ENCODE measurements around the gene FOXP1.

FOXP1 gene

GRCh38 chr3:71277341-71277740, 306.2 kb downstream of the FOXP1 start:
- H3K36me3 Mint-ChIP-seq (ENCODE audit: low read depth): peaks cover 39% of the 10 kb centered on the region
- H3K4me1 Mint-ChIP-seq (ENCODE audit: low read depth): peaks cover 54% of the 10 kb centered on the region
- H3K27ac Mint-ChIP-seq: peak overlapping the region; percentile 54
- H3K4me3 Mint-ChIP-seq: no peak overlapping the region
- no peaks in the 10 kb centered on the region for H3K27me3 Mint-ChIP-seq
- H3K9me3 Mint-ChIP-seq: no peaks in the 10 kb centered on the region

GRCh38 chr3:71276531-71276930, 307.0 kb downstream of the FOXP1 start:
- no peak overlapping the region for H3K4me3 Mint-ChIP-seq
- peaks cover 60% of the 10 kb centered on the region for H3K4me1 Mint-ChIP-seq (ENCODE audit: low read depth)
- no peaks in the 10 kb centered on the region for H3K9me3 Mint-ChIP-seq
- no peaks in the 10 kb centered on the region for H3K27me3 Mint-ChIP-seq
- peaks cover 38% of the 10 kb centered on the region for H3K36me3 Mint-ChIP-seq (ENCODE audit: low read depth)
- H3K27ac Mint-ChIP-seq: peak overlapping the region; percentile 26

- peaks cover 82% of the 10 kb centered on the region for H3K4me1 Mint-ChIP-seq (ENCODE audit: low read depth)
- H3K4me3 Mint-ChIP-seq: no peak overlapping the region
- H3K27me3 Mint-ChIP-seq: no peaks in the 10 kb centered on the region
- peak overlapping the region; percentile 24 for H3K27ac Mint-ChIP-seq
- H3K36me3 Mint-ChIP-seq (ENCODE audit: low read depth): peaks cover 44% of the 10 kb centered on the region
- H3K9me3 Mint-ChIP-seq: no peaks in the 10 kb centered on the region
These were observed 310.1 kb downstream of the FOXP1 start for GRCh38 chr3:71273453-71273852.

- H3K36me3 Mint-ChIP-seq (ENCODE audit: low read depth): peaks cover 51% of the 10 kb centered on the region
- H3K27me3 Mint-ChIP-seq: no peaks in the 10 kb centered on the region
- H3K4me3 Mint-ChIP-seq: peak overlapping the region; percentile 10
- H3K9me3 Mint-ChIP-seq: no peaks in the 10 kb centered on the region
- peaks cover 83% of the 10 kb centered on the region for H3K4me1 Mint-ChIP-seq (ENCODE audit: low read depth)
- H3K27ac Mint-ChIP-seq: peak overlapping the region; percentile 86
These were observed 311.9 kb downstream of the FOXP1 start for GRCh38 chr3:71271596-71271995.

GRCh38 chr3:71269906-71270305, 313.6 kb downstream of the FOXP1 start:
- Mint-ChIP-seq H3K4me1 (ENCODE audit: low read depth) (peaks cover 81% of the 10 kb centered on the region), H3K27me3 (no peaks in the 10 kb centered on the region), H3K36me3 (ENCODE audit: low read depth) (peaks cover 50% of the 10 kb centered on the region), H3K27ac (peak overlapping the region; percentile 86), H3K4me3 (peak overlapping the region; percentile 57), H3K9me3 (no peaks in the 10 kb centered on the region)

- no peaks in the 10 kb centered on the region for H3K27me3 Mint-ChIP-seq
- H3K4me1 Mint-ChIP-seq (ENCODE audit: low read depth): peaks cover 87% of the 10 kb centered on the region
- H3K4me3 Mint-ChIP-seq: no peak overlapping the region
- peaks cover 53% of the 10 kb centered on the region for H3K36me3 Mint-ChIP-seq (ENCODE audit: low read depth)
- peak overlapping the region; percentile 77 for H3K27ac Mint-ChIP-seq
- no peaks in the 10 kb centered on the region for H3K9me3 Mint-ChIP-seq
These were observed 315.0 kb downstream of the FOXP1 start for GRCh38 chr3:71268462-71268999.

- H3K4me1 Mint-ChIP-seq (ENCODE audit: low read depth): peaks cover 87% of the 10 kb centered on the region
- no peaks in the 10 kb centered on the region for H3K9me3 Mint-ChIP-seq
- H3K4me3 Mint-ChIP-seq: no peak overlapping the region
- peak overlapping the region; percentile 50 for H3K27ac Mint-ChIP-seq
- no peaks in the 10 kb centered on the region for H3K27me3 Mint-ChIP-seq
- H3K36me3 Mint-ChIP-seq (ENCODE audit: low read depth): peaks cover 55% of the 10 kb centered on the region
These were observed 316.7 kb downstream of the FOXP1 start for GRCh38 chr3:71266875-71267274.

GRCh38 chr3:71265365-71265915, 318.1 kb downstream of the FOXP1 start:
- no peaks in the 10 kb centered on the region for H3K27me3 Mint-ChIP-seq
- peak overlapping the region; percentile 4 for H3K4me3 Mint-ChIP-seq
- H3K27ac Mint-ChIP-seq: peak overlapping the region; percentile 86
- peaks cover 82% of the 10 kb centered on the region for H3K4me1 Mint-ChIP-seq (ENCODE audit: low read depth)
- peaks cover 54% of the 10 kb centered on the region for H3K36me3 Mint-ChIP-seq (ENCODE audit: low read depth)
- H3K9me3 Mint-ChIP-seq: no peaks in the 10 kb centered on the region

- Mint-ChIP-seq H3K4me3 (no peak overlapping the region), H3K4me1 (ENCODE audit: low read depth) (peaks cover 81% of the 10 kb centered on the region), H3K27me3 (no peaks in the 10 kb centered on the region), H3K36me3 (ENCODE audit: low read depth) (peaks cover 50% of the 10 kb centered on the region), H3K27ac (peak overlapping the region; percentile 86), H3K9me3 (no peaks in the 10 kb centered on the region)
These were observed 318.7 kb downstream of the FOXP1 start for GRCh38 chr3:71264840-71265239.

GRCh38 chr3:71262364-71263265, 320.9 kb downstream of the FOXP1 start:
- Mint-ChIP-seq H3K9me3 (no peaks in the 10 kb centered on the region), H3K27me3 (no peaks in the 10 kb centered on the region), H3K36me3 (ENCODE audit: low read depth) (peaks cover 54% of the 10 kb centered on the region), H3K4me1 (ENCODE audit: low read depth) (peaks cover 85% of the 10 kb centered on the region), H3K27ac (peak overlapping the region; percentile 91), H3K4me3 (peak overlapping the region; percentile 70)

- no peak overlapping the region for H3K27ac Mint-ChIP-seq
- peaks cover 45% of the 10 kb centered on the region for H3K36me3 Mint-ChIP-seq (ENCODE audit: low read depth)
- H3K27me3 Mint-ChIP-seq: no peaks in the 10 kb centered on the region
- no peaks in the 10 kb centered on the region for H3K9me3 Mint-ChIP-seq
- peaks cover 89% of the 10 kb centered on the region for H3K4me1 Mint-ChIP-seq (ENCODE audit: low read depth)
- no peak overlapping the region for H3K4me3 Mint-ChIP-seq
These were observed 322.7 kb downstream of the FOXP1 start for GRCh38 chr3:71260782-71261181.

GRCh38 chr3:71258526-71258925, 325.0 kb downstream of the FOXP1 start:
- peaks cover 30% of the 10 kb centered on the region for H3K36me3 Mint-ChIP-seq (ENCODE audit: low read depth)
- H3K4me1 Mint-ChIP-seq (ENCODE audit: low read depth): peaks cover 90% of the 10 kb centered on the region
- H3K27me3 Mint-ChIP-seq: no peaks in the 10 kb centered on the region
- no peaks in the 10 kb centered on the region for H3K9me3 Mint-ChIP-seq
- peak overlapping the region; percentile 84 for H3K27ac Mint-ChIP-seq
- no peak overlapping the region for H3K4me3 Mint-ChIP-seq

GRCh38 chr3:71258116-71258515, 325.4 kb downstream of the FOXP1 start:
- Mint-ChIP-seq H3K36me3 (ENCODE audit: low read depth) (peaks cover 29% of the 10 kb centered on the region), H3K27me3 (no peaks in the 10 kb centered on the region), H3K27ac (peak overlapping the region; percentile 84), H3K9me3 (no peaks in the 10 kb centered on the region), H3K4me3 (no peak overlapping the region), H3K4me1 (ENCODE audit: low read depth) (peaks cover 90% of the 10 kb centered on the region)

- Mint-ChIP-seq H3K9me3 (no peaks in the 10 kb centered on the region), H3K27ac (peak overlapping the region; percentile 63), H3K4me3 (no peak overlapping the region), H3K36me3 (ENCODE audit: low read depth) (peaks cover 37% of the 10 kb centered on the region), H3K4me1 (ENCODE audit: low read depth) (peaks cover 93% of the 10 kb centered on the region), H3K27me3 (no peaks in the 10 kb centered on the region)
These were observed 328.0 kb downstream of the FOXP1 start for GRCh38 chr3:71255498-71255897.

GRCh38 chr3:71254281-71255057, 329.1 kb downstream of the FOXP1 start:
- Mint-ChIP-seq H3K36me3 (ENCODE audit: low read depth) (peaks cover 34% of the 10 kb centered on the region), H3K4me3 (no peak overlapping the region), H3K27ac (peak overlapping the region; percentile 56), H3K27me3 (no peaks in the 10 kb centered on the region), H3K4me1 (ENCODE audit: low read depth) (peaks cover 91% of the 10 kb centered on the region), H3K9me3 (no peaks in the 10 kb centered on the region)
